ENCODE data around the gene ADCY7. TPM values are rescaled to one million over a fixed set of nuclear protein-coding genes. Genes with fewer than 3 reads are reported as not detected.

Gene ADCY7
- total RNA-seq, 2 donors from 2014 or later, result 8.5 to 17.1 TPM

GRCh38 chr16:50297301-50298074 is 31.1 kb downstream of the ADCY7 start:
- no peak overlapping the region for H3K4me3 ChIP-seq
- DNase-seq (ENCODE audit: low spot score), result no peak
- H3K4me1 ChIP-seq, result peaks cover 0 to 3% of the 10 kb centered on the region in 2 donors
- no peaks in the 10 kb centered on the region for H3K27me3 ChIP-seq
- H3K36me3 ChIP-seq, result no peaks in the 10 kb centered on the region
- TF ChIP-seq CTCF (IDR thresholded peaks at IDR 0.05), result no peak
- no peaks in the 10 kb centered on the region for H3K9me3 ChIP-seq
- H3K27ac ChIP-seq, result no peak overlapping the region

- no peak for DNase-seq (ENCODE audit: low spot score)
- no peak overlapping the region for H3K27ac ChIP-seq
- no peak for TF ChIP-seq CTCF (IDR thresholded peaks at IDR 0.05)
- peaks cover 0 to 3% of the 10 kb centered on the region in 2 donors for H3K4me1 ChIP-seq
- no peaks in the 10 kb centered on the region for H3K36me3 ChIP-seq
- no peaks in the 10 kb centered on the region for H3K27me3 ChIP-seq
- no peaks in the 10 kb centered on the region for H3K9me3 ChIP-seq
- H3K4me3 ChIP-seq, result no peak overlapping the region
Observed at GRCh38 chr16:50298075-50298460, 31.7 kb downstream of the ADCY7 start.

- Histone ChIP-seq H3K4me3 (no peak overlapping the region), H3K36me3 (no peaks in the 10 kb centered on the region), H3K4me1 (peaks cover 0 to 3% of the 10 kb centered on the region in 2 donors), H3K9me3 (no peaks in the 10 kb centered on the region), H3K27ac (no peak overlapping the region), H3K27me3 (no peaks in the 10 kb centered on the region)
- TF ChIP-seq CTCF (IDR thresholded peaks at IDR 0.05), result no peak
- no peak for DNase-seq (ENCODE audit: low spot score)
Observed at GRCh38 chr16:50298591-50299507, 32.5 kb downstream of the ADCY7 start.

- no peak for TF ChIP-seq CTCF (IDR thresholded peaks at IDR 0.05)
- Histone ChIP-seq H3K4me3 (no peak overlapping the region), H3K4me1 (peaks cover 0 to 3% of the 10 kb centered on the region in 2 donors), H3K27me3 (no peaks in the 10 kb centered on the region), H3K27ac (no peak overlapping the region), H3K36me3 (no peaks in the 10 kb centered on the region), H3K9me3 (no peaks in the 10 kb centered on the region)
- DNase-seq (ENCODE audit: low spot score), result no peak
Observed at GRCh38 chr16:50299508-50300105, 33.3 kb downstream of the ADCY7 start.

- Histone ChIP-seq H3K4me1 (peaks cover 0 to 3% of the 10 kb centered on the region in 2 donors), H3K9me3 (no peaks in the 10 kb centered on the region), H3K27ac (peak overlapping the region in 1 of 2 donors; percentile 6), H3K4me3 (no peak overlapping the region), H3K27me3 (no peaks in the 10 kb centered on the region), H3K36me3 (no peaks in the 10 kb centered on the region)
- TF ChIP-seq CTCF (IDR thresholded peaks at IDR 0.05), result no peak
- no peak for DNase-seq (ENCODE audit: low spot score)
Observed at GRCh38 chr16:50300942-50301625, 34.7 kb downstream of the ADCY7 start.
